ENCODE results near the gene NEK7. TPM values are rescaled to one million over a fixed set of nuclear protein-coding genes. Genes with fewer than 3 reads are reported as not detected.

Gene NEK7
- total and polyA plus RNA-seq, 2 of the 4 experiments (the other 2 are of a cell fraction) = 89.0 to 467 TPM

- POLR2A ChIA-PET (ENCODE audit: unreplicated experiment) = no interaction called here
- peaks cover 2% of the 10 kb centered on the region for H3K36me3 ChIP-seq (ENCODE audit: control insufficient read depth, insufficient read depth, low read length)
- TF ChIP-seq RAD21 (IDR thresholded peaks at IDR 0.05; ENCODE audit: low read length) (no peak), SMC3 (IDR thresholded peaks at IDR 0.05; ENCODE audit: low read depth, low read length) (no peak), RCOR1 (IDR thresholded peaks at IDR 0.05; ENCODE audit: insufficient replicate concordance, low read length) (no peak), MXI1 (IDR thresholded peaks at IDR 0.05; ENCODE audit: borderline replicate concordance, low read depth, low read length) (no peak), POLR2A (IDR thresholded peaks at IDR 0.05; ENCODE audit: low read depth, low read length) (no peak), CTCF (conservative IDR thresholded peaks at IDR 0.05; ENCODE audit: low read depth, low read length) (no peak), RFX5 (IDR thresholded peaks at IDR 0.05; ENCODE audit: low read depth, low read length) (no peak), MAFK (IDR thresholded peaks at IDR 0.05; ENCODE audit: low read depth, low read length) (no peak), FOS (IDR thresholded peaks at IDR 0.05; ENCODE audit: low read depth, low read length) (no peak), BHLHE40 (IDR thresholded peaks at IDR 0.05; ENCODE audit: low read depth, low read length) (no peak), CEBPB (IDR thresholded peaks at IDR 0.05; ENCODE audit: low read depth, low read length) (no peak), CHD1 (IDR thresholded peaks at IDR 0.05; ENCODE audit: low read depth, low read length) (no peak), NFE2L2 (IDR thresholded peaks at IDR 0.05; ENCODE audit: low read depth, low read length) (no peak)
- TF ChIP-seq, protein P1, sequence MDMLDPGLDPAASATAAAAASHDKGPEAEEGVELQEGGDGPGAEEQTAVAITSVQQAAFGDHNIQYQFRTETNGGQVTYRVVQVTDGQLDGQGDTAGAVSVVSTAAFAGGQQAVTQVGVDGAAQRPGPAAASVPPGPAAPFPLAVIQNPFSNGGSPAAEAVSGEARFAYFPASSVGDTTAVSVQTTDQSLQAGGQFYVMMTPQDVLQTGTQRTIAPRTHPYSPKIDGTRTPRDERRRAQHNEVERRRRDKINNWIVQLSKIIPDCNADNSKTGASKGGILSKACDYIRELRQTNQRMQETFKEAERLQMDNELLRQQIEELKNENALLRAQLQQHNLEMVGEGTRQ (IDR thresholded peaks at IDR 0.05; ENCODE audit: low read depth, low read length) = no peak
- TF ChIP-seq, protein P2, sequence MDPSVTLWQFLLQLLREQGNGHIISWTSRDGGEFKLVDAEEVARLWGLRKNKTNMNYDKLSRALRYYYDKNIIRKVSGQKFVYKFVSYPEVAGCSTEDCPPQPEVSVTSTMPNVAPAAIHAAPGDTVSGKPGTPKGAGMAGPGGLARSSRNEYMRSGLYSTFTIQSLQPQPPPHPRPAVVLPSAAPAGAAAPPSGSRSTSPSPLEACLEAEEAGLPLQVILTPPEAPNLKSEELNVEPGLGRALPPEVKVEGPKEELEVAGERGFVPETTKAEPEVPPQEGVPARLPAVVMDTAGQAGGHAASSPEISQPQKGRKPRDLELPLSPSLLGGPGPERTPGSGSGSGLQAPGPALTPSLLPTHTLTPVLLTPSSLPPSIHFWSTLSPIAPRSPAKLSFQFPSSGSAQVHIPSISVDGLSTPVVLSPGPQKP (IDR thresholded peaks at IDR 0.05; ENCODE audit: borderline replicate concordance, low read depth, low read length) = no peak
Measured at GRCh38 chr1:198232940-198233675, 76.3 kb downstream of the NEK7 start.

More at GRCh38 chr1:198232940-198233675, 76.3 kb downstream of the NEK7 start:
- H4K8ac ChIP-seq (ENCODE audit: low read depth in 2 of 2, low read length in 2 of 2) = peak overlapping the region in 1 of 2 experiments; percentile 61; a peak in 2 of 4 replicates
- WGBS, 2 experiments (ENCODE audit: extremely low coverage in 2 of 2, insufficient read length in 1 of 2) = no CpG with 5 or more reads among the region's 3 CpGs
- no peak overlapping the region for H2AK5ac ChIP-seq (ENCODE audit: low read depth, low read length)
- in situ Hi-C loops (cut with MboI; ENCODE audit: low sequenced_read_pairs) (no loop called here), intact Hi-C loops (cut with micrococcal nuclease) (no loop called here), dilution Hi-C loops (cut with HindIII; ENCODE audit: low sequenced_read_pairs, unreplicated experiment) (no loop called here)
- 0 out of 2 replicates have a peak, but pooled peaks cover 5% of the 10 kb centered on the region for H4K20me1 ChIP-seq (ENCODE audit: insufficient read depth, low read length)
- no peaks in the 10 kb centered on the region for H3K27me3 ChIP-seq (ENCODE audit: control insufficient read depth, insufficient read depth, low read length)
- H3K56ac ChIP-seq (ENCODE audit: extremely low read depth, insufficient read depth, low read length) = no peak overlapping the region
- no peak overlapping the region for H2BK5ac ChIP-seq (ENCODE audit: low read depth, low read length, poor library complexity, severe bottlenecking)
- no peak overlapping the region for H2AK9ac ChIP-seq (replicated peaks; ENCODE audit: low read depth, low read length, poor library complexity)
- no peak overlapping the region for H4K91ac ChIP-seq (ENCODE audit: insufficient read depth, low read depth, low read length)
- H3K9me3 ChIP-seq (ENCODE audit: control insufficient read depth, insufficient read depth, low read length) = peaks cover 3% of the 10 kb centered on the region
- no peak overlapping the region for H2AFZ ChIP-seq (replicated peaks; ENCODE audit: low read length, poor library complexity)
- H3K18ac ChIP-seq (ENCODE audit: low read depth, low read length) = no peak overlapping the region
- DNase-seq (no peak), ATAC-seq (ENCODE audit: low read depth) (no peak)
- H2BK20ac ChIP-seq (ENCODE audit: low read depth, low read length) = no peak overlapping the region
- H3K4me3 ChIP-seq (ENCODE audit: insufficient read depth, low read depth, low read length) = no peak overlapping the region
- H2BK120ac ChIP-seq (ENCODE audit: low read depth, low read length) = no peak overlapping the region
- no peak overlapping the region for H3K9ac ChIP-seq (ENCODE audit: low read depth, low read length)
- CTCF ChIA-PET = interaction anchor here (0.6 kb wide), 1 partner anchor 289 kb away, joined by 3 read pairs; no protein-coding TSS in a partner anchor
- H4K5ac ChIP-seq (ENCODE audit: low read depth, low read length) = peak overlapping the region; percentile 10; the same call in 1 of the 2 replicates
- peaks cover 4% of the 10 kb centered on the region; the same call in 1 of the 2 replicates for H3K4me1 ChIP-seq (ENCODE audit: control insufficient read depth, insufficient read depth, low read length)
- BruUV-seq (replicated peaks) = no TSS peak
- H3K14ac ChIP-seq (replicated peaks; ENCODE audit: low read depth, low read length) = no peak overlapping the region
- H2BK15ac ChIP-seq (ENCODE audit: low read depth, low read length) = no peak overlapping the region
- no peaks in the 10 kb centered on the region for H3K9me1 ChIP-seq (ENCODE audit: insufficient read depth, low read length)
- H3K23ac ChIP-seq (ENCODE audit: low read depth, low read length) = no peak overlapping the region
- H3K27ac ChIP-seq (ENCODE audit: insufficient read depth, low read length) = no peak overlapping the region
- no peak overlapping the region for H3K4me2 ChIP-seq (ENCODE audit: low read depth, low read length)
- H3K4ac ChIP-seq (ENCODE audit: low read depth, low read length) = no peak overlapping the region
- H3K79me1 ChIP-seq (ENCODE audit: low read depth in 1 of 2, low read length in 2 of 2) = peaks cover 33 to 48% of the 10 kb centered on the region in 2 experiments
